Mucosa of descending colon (tissue), 3 donors: ENCODE results near the gene CNOT6L. TPM values are rescaled to one million over a fixed set of nuclear protein-coding genes. Genes with fewer than 3 reads are reported as not detected.

Source experiments
- ATAC-seq: fragments of 200-7000 bp; cut with Tn5 transposase; one replicate; pipeline ENCODE4 v1.9.1; 2020; ENCODE audit warnings: mild to moderate bottlenecking, moderate library complexity
- DNase-seq, 3 donors: peaks; one replicate each; pipeline ENCODE4 v3.0.0-alpha.2; 2020
- H3K36me3 ChIP-seq: fragments of 200-600 bp; one replicate; pipeline ENCODE4 v1.8.0; 2021; ENCODE audit warnings: low read depth, mild to moderate bottlenecking
- H3K4me1 ChIP-seq: fragments of 200-600 bp; one replicate; pipeline ENCODE4 v1.8.0; 2021; ENCODE audit warnings: low read depth, mild to moderate bottlenecking
- H3K4me3 ChIP-seq: fragments of 200-600 bp; one replicate; pipeline ENCODE4 v1.8.0; 2021; ENCODE audit warnings: mild to moderate bottlenecking
- H3K9me3 ChIP-seq: fragments of 200-600 bp; one replicate; pipeline ENCODE4 v1.8.0; 2021; ENCODE audit warnings: mild to moderate bottlenecking
- intact Hi-C, 2 donors: fragments of 100-400 bp; cut with DNase I in 1 of 2; cut with micrococcal nuclease in 1 of 2; formaldehyde crosslinking; loops; one replicate each; pipeline versions ENCODE4 v1.11.0 to v1.11.1; 2022; cut with DNase I, micrococcal nuclease
- total RNA-seq, 3 donors: library from RNA; stranded (reverse); fragmentation: NEBNext Ultra II Directional in 2 of 3; extraction: Animal tissue kit (Norgen Biotek cat#: 25700) in 2 of 3; gene quantifications; one replicate each; pipeline versions ENCODE4 v1.2.1 to v1.2.4, GENCODE V29; 2021 to 2023
- TF ChIP-seq, protein P1 (sequence below): fragments of 200-600 bp; IDR thresholded peaks from one replicate; pipeline ENCODE4 v1.8.0; 2022; ENCODE audit warnings: antibody characterized with exemption, mild to moderate bottlenecking
- donor health status: DM: no; HTN: no; CAD: no; lungs with moderate emphysema.
- donor health status: DM: no; HTN: no; CAD: no.
- donor health status: DM: no; HTN: yes; CAD: no.

The CNOT6L gene
- total RNA-seq, 3 donors from 2014 or later, result 38.5 to 51.0 (median 42.7) TPM

DNA sequence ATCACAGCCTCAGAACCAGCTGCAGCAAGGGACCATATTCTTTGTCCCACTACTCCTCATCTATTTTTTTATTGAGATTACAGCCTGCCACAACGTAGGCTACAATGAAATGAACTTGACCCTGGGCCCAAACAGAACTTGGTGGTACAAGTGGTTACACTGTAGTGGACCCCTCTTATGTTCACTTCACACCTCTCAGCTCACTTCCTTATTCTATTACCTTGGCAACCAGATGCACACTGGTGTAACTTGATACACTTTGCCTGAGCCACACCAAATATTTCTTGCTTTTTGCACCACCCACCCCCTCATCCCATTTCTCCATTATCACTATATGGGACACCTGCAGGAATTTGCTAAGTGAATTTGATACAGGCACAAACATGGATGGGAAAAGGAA, 107.7 kb downstream of the CNOT6L start:
- no peak for ATAC-seq
- TF ChIP-seq, protein P1, sequence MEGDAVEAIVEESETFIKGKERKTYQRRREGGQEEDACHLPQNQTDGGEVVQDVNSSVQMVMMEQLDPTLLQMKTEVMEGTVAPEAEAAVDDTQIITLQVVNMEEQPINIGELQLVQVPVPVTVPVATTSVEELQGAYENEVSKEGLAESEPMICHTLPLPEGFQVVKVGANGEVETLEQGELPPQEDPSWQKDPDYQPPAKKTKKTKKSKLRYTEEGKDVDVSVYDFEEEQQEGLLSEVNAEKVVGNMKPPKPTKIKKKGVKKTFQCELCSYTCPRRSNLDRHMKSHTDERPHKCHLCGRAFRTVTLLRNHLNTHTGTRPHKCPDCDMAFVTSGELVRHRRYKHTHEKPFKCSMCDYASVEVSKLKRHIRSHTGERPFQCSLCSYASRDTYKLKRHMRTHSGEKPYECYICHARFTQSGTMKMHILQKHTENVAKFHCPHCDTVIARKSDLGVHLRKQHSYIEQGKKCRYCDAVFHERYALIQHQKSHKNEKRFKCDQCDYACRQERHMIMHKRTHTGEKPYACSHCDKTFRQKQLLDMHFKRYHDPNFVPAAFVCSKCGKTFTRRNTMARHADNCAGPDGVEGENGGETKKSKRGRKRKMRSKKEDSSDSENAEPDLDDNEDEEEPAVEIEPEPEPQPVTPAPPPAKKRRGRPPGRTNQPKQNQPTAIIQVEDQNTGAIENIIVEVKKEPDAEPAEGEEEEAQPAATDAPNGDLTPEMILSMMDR, result no peak
- DNase-seq, result no peak
- Histone ChIP-seq H3K4me1 (no peaks in the 10 kb centered on the region), H3K4me3 (no peak overlapping the region), H3K36me3 (no peaks in the 10 kb centered on the region), H3K9me3 (no peaks in the 10 kb centered on the region)
- intact Hi-C loops, result no loop called here

DNA sequence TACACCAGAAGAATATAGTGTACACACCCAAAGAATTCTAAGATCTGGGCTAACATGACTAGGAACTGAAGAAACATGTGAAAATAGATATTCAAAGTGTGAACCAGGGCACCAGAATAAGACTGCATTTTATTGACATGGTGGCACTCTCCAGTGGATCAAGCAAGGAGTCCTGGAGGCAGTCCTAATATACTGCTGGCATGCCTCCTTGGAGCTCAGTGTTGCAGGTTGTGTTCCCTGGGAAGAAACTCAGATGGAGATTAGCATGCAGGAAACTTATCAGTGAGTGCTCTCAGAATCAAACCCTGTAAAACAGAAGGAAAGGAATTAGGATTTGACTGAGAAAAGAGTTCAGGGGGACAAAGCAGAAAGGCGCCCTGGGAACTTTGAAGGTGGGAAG, 108.5 kb downstream of the CNOT6L start:
- no peaks in the 10 kb centered on the region for H3K36me3 ChIP-seq
- DNase-seq, result no peak
- no peaks in the 10 kb centered on the region for H3K4me1 ChIP-seq
- ATAC-seq, result no peak
- H3K4me3 ChIP-seq, result no peak overlapping the region
- intact Hi-C loops, result no loop called here
- TF ChIP-seq, protein P1, result no peak
- H3K9me3 ChIP-seq, result no peaks in the 10 kb centered on the region

DNA sequence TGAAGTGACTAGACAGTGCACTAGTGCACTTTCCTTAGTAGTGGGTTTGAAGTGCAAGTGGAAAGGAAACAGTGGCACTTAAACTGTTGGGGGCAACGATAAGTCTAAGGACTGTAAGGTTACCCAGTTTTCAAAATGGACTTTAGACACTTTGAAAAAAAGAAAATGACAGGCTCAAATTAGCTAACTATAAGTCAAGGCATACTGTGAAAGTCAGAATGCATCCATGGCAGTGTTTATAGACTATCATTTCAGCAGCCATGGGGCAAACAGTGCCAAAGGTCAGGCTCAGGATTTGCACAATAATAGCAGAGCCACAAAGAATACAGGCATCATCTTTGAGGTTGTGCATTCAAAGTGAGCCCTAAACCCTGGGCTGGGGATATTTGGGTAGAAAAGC, 109.1 kb downstream of the CNOT6L start:
- intact Hi-C loops, result no loop called here
- ATAC-seq, result peak; percentile 54
- TF ChIP-seq, protein P1, result no peak
- peak in 1 of 3 donors; percentile 26 for DNase-seq
- Histone ChIP-seq H3K36me3 (no peaks in the 10 kb centered on the region), H3K4me1 (no peaks in the 10 kb centered on the region), H3K9me3 (no peaks in the 10 kb centered on the region), H3K4me3 (no peak overlapping the region)

DNA sequence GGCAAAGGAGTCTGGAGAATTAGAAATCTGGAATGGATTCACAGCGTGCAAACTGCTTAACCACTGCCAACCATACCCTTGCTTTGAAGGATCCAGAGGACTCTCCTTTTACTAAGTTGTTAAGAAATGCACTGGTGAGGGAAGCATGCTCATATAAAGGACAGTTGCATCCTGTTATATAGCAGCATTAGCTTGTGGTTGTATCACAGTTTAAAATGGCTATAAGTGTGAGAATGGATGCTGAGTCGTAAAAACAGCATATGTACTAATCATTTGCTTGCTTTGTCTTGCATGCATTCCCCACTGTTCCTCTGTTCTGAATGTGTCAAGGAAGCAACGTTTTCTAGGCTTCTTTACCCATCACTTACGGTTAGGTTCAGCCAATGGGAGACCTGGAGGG, 112.5 kb downstream of the CNOT6L start:
- H3K36me3 ChIP-seq, result no peaks in the 10 kb centered on the region
- H3K4me3 ChIP-seq, result no peak overlapping the region
- no peaks in the 10 kb centered on the region for H3K4me1 ChIP-seq
- no peak for ATAC-seq
- intact Hi-C loops, result no loop called here
- TF ChIP-seq, protein P1, result no peak
- no peaks in the 10 kb centered on the region for H3K9me3 ChIP-seq
- DNase-seq, result no peak

DNA sequence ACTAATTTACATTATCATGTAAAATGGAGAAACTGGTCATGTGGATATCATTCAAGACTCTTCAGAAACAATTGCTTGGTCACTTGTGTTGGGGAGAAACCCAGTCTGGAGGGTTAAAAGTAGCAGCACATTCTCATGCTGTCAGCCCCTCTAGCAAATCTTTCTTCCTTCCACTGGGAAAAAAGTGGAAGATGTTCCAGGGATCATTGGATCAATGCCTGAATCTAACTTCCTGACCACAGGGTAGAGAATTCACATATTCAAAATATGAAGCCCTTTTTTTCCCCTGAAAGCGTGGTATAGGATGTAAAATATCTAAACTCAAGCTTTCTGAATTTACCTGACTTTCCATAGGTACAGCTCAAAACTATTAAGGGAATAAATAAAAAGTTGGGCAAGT, 115.5 kb downstream of the CNOT6L start:
- no peaks in the 10 kb centered on the region for H3K36me3 ChIP-seq
- intact Hi-C loops, result no loop called here
- TF ChIP-seq, protein P1, result no peak
- no peaks in the 10 kb centered on the region for H3K4me1 ChIP-seq
- no peak overlapping the region for H3K4me3 ChIP-seq
- ATAC-seq, result no peak
- H3K9me3 ChIP-seq, result no peaks in the 10 kb centered on the region
- no peak for DNase-seq

DNA sequence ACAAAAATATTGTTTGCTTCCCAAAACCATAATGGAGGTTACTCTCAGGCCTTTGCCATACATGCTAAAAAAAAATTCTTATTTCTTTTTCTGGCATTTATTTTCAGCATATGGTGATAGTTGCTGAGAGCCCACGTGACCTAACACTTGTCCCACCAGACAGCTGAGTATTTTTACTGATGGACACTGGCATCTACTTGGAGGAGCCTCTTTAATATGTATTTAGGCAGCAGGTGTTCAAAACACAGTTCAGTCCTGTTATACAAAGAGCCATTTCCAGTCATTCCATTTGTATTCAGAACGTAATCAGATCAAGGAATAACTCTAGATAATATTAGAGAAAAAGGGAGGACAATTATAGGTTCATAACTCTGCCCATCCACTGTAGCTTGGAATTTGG, 118.0 kb downstream of the CNOT6L start:
- no peaks in the 10 kb centered on the region for H3K36me3 ChIP-seq
- H3K9me3 ChIP-seq, result no peaks in the 10 kb centered on the region
- no peaks in the 10 kb centered on the region for H3K4me1 ChIP-seq
- ATAC-seq (no peak), DNase-seq (no peak)
- no peak overlapping the region for H3K4me3 ChIP-seq
- TF ChIP-seq, protein P1, result no peak
- intact Hi-C loops, result no loop called here
